ENCODE data around the gene MMP2.

The MMP2 gene

DNA sequence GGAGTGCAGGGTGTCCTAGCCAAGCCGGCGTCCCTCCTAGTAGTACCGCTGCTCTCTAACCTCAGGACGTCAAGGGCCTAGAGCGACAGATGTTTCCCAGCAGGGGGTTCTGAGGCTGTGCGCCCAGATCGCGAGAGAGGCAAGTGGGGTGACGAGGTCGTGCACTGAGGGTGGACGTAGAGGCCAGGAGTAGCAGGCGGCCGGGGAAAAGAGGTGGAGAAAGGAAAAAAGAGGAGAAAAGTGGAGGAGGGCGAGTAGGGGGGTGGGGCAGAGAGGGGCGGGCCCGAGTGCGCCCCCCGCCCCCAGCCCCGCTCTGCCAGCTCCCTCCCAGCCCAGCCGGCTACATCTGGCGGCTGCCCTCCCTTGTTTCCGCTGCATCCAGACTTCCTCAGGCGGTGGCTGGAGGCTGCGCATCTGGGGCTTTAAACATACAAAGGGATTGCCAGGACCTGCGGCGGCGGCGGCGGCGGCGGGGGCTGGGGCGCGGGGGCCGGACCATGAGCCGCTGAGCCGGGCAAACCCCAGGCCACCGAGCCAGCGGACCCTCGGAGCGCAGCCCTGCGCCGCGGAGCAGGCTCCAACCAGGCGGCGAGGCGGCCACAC lies at the start of gene MMP2:
Gene MMP2, plus strand, starts transcription at position 372 of the 603 bp plus-strand sequence. CDS start 282 bp downstream, outside the sequence.
- DNase-seq (ENCODE audit: low read depth), result no peak

DNA sequence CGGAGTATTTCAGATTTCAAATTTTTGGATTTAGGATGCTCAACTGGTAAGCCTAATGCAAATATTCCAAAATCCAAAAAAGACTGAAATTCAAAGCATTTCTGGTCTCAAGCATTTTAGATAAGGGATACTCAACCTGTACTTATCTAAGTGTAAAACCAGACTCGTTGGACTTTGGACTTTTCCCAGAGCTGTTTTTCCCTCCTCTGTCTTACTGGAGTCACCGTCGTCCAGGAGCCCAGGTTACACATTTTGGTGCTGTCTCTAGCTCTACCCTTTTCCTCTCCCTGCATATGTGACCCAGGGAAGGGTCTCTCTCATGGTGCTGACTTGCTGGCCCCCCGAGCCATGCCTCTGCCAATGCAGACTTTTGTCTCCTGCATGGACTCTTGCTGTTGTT lies 46.0 kb upstream of the MMP2 start:
- no peak for DNase-seq (ENCODE audit: low read depth)

DNA sequence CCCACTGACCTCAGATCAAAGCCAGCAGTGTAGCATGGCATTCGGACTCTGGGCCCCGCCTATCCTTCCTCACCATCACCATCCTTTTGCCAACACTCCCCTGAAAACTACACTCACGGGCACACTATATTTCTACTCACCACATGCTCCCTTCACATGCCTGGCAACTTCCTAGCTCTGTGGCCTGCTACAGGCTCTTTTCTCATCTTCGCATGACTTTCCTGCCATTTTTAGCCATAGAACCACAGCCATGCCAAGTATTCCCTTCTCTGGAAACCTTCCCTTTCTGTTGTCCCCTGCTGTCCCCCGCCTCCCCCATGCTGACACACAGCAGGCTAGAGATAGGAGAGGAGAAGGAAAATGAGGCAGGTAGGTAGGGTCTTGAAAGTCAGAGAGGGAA lies 45.5 kb upstream of the MMP2 start:
- no peak for DNase-seq (ENCODE audit: low read depth)

DNA sequence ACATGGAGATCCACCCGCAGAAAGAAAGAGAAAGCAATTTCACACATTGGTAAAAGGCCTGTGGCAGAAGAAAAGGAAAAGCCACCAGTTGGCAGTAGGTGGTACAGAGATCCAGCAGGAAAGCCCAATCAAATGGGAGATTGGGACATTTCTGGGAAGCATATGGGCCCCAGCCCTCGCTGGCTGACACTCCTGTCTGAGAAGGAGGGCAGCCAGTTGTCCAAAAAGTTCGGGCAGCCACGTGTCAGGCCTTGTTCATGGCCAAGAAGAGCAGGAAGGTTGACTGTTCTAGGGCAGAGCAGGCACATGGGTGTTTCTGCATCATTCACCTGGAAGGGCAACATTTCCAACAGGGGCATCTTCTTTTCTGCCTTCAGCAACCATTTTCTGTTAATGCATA lies 45.0 kb upstream of the MMP2 start:
- no peak for DNase-seq (ENCODE audit: low read depth)

DNA sequence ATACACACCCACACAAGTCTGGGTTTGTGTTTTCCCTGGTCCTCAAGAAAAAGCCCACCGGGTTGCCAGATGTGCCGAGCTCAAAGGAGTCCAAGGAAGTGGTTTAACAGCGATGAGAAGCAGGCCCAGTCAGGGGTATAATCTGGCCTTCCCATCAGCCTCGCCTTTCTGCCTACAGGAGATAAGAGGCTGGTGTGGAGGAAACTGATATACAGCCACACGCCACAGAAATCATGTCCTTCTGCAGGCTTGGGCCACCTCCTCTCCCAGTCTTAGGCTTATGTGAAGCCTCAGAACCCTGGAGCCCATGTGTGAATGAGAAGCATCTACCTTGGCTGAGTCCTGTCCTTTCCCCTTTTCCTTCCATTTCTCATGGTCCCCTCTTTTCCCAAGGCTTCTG lies 43.6 kb upstream of the MMP2 start:
- DNase-seq (ENCODE audit: low read depth), result no peak

DNA sequence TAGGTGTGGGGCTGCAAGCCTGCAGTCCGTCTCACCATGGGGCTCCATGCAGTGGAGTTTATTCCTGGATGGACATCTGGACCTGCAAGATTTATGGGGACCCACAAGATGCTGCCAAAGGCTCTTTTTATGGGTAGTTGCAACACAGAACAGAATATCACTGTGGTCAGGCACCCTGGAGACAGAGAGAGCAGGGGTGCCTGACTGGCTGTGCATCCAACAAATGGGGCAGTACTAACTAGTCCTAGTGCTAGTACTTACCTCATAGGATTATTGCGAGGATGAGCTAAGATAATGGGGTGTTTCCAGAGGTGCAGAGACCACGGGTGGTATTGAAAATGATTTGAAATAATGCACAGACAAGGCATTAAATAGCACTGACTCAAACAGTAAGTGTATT lies 42.4 kb upstream of the MMP2 start:
- DNase-seq (ENCODE audit: low read depth), result no peak

DNA sequence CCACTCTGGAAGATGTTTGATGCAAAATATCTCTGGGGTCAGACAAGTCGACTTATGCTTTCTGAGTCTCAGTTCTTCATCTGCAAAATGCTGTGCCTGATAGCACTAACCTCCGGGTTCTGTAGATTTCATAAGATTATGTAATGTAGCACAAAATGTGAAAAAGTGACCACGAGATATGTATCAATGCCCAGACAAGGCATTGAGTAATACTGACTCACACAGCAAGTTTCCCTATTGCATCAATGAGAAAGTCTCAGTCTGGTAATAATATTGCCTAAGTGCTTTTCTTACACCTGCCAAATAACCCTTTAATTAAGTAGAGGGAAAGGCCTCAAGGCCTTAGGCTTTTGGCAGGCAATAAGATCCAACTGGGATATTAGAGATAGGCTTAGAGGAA lies 41.4 kb upstream of the MMP2 start:
- no peak for DNase-seq (ENCODE audit: low read depth)

DNA sequence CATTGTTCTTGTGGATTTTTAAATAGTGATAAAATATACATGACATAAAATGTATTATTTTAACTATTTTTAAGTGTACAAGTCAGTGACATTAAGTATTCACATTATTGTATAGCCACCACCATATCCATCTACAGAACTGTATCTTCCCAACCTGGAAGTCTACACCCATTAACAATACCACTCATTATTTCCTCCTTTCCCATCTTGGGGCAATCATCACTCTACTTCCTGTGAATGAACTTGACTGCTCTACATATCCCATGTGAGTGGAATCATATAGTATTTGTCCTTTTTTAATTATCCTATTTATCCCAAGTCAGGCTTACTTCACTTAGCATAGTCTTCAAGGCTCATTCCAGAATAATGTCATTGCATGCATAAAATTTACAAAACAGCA lies 40.7 kb upstream of the MMP2 start:
- DNase-seq (ENCODE audit: low read depth), result no peak

DNA sequence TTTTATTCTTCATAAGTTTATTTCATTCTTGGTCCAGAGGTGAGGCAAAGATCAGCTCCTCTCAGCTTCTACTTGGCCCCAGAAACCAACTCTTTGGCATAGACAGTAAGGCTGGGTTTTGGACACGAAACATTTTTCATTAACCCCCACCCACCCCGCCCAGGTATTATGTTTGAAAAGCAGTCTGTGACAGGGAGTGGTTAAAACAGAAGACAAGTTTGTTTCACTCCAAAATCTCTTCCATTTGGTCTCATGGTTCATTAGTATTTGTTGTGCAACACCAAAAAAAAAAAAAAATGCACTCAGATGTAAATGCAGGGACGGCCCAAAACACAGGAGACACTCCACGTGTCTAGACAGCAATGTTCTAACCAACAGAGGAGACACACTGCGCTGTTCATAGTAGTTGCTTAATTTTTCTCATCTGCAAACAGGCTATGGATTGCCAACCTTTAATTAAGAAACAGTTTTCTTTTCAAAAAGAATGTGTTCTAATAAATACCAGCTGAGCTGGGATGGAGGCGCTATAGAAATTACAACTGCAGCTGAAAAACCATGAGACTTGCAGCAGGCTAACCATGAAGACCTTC lies 39.8 kb upstream of the MMP2 start:
- DNase-seq (ENCODE audit: low read depth), result no peak

DNA sequence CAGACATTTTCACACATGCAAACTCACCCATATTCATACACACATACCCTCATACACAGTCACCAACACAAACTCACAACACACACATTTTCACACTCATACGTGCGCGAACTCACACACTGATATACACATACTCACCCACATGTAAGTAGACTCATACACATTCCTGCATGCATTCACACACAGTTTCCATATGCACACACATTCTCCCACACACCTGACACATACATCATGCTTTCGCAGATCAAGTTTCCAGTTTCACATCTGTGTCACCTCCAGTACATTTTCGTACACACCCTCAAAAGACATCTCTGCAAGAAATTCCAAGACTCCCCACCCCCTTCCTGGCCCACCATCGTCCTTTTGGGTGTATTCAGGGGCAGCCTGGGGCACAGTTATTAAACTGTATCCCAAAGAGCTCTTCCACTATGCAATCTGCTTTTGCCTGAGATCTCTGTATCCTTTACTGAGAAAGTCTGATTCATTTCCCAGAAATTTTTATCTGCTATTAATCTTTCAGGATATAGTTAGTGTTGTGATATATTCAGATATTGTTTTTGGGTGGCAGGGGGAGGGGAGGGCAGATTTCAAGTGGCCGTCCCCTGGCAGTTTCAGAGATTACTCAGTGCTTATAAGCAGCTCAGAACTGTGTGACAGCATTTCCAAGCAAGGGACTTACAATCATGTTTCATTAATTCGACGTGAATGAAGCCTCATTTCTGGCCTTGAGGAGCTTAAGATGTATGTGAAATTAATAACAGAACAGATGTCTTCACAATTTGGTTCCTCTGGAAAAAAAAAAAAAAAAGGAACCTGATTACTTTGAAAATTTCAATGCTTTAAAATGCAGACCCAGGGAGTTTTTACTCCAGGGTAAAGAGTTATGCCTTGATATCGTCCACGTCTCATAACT lies 35.3 kb upstream of the MMP2 start:
- no peak for DNase-seq (ENCODE audit: low read depth)

DNA sequence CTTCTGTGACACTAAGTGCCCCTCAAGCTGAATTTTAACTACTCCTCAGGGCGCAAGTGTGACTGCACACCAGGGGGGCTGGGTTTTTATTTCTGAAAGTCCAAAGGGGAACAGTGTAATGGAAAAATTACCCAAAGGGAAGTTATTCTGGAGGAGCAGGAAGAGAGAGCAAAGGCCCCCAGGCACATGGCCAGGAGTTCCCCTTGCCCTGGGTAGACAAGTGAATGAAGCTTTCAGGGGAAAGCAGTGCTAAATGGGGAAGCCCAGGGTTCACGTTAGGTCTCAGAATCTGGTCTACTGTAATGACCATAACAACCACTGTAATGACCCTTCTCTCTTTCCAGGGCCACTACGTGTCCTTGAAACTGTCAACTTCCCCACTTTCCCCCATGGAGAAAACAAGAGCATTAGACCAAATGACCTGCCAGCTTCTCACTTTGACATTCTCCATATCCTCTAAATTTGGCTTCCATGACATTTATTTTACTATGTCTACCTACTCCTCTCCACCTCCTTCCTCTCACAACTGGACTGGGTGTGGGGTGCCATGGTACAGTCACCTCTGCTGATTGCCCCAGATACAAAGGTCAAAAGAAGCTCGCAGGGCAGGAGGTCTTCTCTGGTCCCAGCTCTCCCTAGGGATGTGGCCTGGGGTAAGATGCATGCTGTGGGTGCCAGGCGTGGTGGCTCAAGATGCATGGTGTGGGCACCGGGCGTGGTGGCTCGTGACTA lies 34.1 kb upstream of the MMP2 start:
- DNase-seq (ENCODE audit: low read depth), result no peak

DNA sequence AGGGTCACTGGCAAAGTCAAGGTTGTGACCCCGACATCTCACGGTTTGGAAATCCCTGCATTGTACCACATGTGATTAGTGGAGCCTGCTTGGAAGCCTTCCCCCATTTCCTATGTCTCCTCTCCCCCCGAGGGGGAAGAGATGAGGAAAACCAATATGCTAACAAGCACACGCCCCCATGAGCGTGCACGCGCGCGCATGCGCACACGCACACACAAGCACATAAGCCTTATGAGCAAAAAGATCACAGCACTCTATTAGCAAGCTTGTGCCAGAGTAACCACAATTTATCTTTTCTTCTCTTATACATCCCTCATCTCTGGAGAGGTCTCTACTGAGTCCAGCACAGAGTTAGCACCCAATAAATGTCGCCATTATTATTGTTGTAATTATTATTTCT lies 31.8 kb upstream of the MMP2 start:
- DNase-seq (ENCODE audit: low read depth), result no peak

DNA sequence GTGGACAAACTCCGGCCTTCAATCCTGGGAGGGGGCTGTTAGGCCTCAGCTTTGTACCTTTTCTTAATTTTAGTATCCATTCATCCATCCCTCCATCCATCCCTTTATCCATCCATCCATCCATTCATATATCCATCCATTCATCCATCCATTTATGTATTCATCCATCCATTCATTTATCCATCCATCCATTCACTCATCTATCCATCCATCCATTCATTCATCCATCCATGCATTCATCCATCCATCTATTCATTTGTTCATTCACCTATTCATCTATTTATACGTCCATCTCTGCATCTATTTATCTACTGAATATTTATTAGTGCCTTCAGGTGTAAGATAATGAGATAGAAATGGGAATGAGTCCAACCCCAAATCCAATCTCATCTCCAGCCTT lies 26.0 kb upstream of the MMP2 start:
- DNase-seq (ENCODE audit: low read depth), result no peak

DNA sequence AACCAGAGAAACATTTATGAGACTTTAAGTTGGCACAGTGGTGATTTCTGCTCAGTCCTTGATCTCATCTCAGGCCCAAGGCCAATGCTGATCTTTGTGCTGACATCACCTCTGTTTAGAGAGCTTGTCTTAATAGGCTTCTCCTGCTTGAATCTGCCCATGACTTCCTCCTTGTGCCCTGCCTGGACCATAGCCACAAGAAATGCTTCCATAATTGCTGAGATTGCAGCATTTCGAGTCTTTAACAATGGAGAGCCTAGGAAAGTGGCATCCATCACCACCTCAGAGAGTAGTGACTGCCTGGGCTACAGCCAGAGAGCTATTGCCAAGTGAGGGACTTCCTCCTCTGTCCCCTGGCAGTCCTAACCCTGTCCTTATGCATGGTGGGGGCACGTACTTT lies 25.1 kb upstream of the MMP2 start:
- DNase-seq (ENCODE audit: low read depth), result no peak

DNA sequence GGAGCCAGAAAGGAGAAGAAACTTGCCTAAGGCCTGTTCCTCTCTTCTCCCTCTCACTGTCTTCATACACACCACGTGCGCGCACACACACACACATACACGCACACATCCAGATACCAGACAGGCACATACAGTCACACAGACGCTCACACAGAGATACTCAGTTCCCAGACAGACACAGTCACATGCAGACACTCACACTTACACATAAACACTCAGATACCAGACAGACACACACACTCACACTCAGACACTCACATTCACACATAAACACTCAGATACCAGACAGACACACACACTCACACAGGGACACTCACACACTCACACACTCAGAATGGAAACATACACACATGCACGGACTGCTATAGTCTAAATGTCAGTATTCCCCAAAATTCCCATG lies 24.1 kb upstream of the MMP2 start:
- DNase-seq (ENCODE audit: low read depth), result no peak

DNA sequence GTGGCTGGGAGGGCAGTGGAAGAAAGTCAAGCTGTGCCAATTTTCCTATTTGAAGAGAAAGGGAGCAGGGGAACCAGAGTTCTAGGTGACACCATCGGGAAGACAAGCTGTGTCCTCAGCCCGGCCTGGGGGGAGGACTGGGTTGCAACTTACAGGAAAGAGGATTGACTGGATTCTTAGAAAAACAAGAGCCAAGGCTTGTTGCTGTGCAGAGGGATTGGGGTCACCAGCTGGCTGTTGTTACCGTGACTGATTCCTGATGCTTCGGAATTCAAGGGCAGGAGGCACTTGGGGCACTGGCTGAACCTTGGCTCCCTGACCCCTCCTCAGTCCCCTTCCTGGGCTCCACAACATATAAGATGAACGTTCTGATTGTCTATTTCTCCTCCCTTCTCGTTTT lies 16.8 kb upstream of the MMP2 start:
- no peak for DNase-seq (ENCODE audit: low read depth)

DNA sequence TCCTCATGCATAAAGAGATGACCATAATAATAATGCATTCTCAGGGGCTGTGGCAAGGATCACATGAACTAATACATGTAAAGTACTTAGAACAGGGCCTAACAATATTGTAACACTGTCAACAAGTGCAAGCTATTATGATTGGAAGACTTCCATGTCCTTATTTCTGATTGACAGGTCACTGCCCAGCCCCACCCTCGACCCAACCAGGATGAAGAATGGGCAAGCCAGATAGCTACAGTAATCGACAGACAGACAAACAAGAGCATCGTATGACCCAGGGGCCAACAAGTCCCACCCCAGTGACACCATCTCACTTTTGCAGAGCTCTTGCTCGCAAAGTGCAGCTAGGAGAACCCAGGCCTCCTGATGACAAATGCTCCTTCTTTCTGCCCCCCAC lies 14.6 kb upstream of the MMP2 start:
- no peak for DNase-seq (ENCODE audit: low read depth)

DNA sequence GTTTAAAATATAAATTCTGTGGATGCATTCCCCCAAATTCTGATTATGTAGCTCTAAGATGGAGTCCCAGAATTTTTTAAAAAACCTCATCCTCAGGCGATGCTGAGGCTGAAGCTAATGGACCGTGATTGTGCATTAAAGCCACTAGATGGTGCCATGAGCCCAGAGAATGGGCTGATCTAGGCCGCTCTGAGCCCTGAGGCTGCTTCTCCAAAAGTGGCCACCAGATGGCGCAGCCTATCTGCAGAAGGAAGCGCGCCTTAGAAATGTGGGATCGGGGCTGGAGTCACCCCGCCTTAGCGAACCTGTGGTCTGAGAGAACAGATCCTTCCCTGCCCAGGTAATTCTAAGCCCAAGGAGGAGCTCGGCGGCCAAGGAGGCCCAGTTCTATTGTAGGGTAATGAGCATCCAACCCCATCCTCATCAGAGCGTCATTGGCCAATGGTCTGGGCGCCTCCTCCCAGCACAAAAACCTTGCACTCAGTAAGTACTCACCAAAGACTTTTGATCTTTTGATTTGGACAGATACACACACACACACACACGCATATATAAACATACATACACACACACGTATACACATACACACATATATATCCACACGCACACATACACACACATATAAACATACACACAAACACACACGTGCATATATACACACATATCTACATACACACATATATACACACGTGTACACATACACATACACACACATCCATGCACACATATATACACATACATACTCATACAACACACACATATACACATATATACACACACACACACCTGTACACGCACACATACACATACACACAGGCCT lies 13.7 kb upstream of the MMP2 start:
- peak; percentile 78 for DNase-seq (ENCODE audit: low read depth)

DNA sequence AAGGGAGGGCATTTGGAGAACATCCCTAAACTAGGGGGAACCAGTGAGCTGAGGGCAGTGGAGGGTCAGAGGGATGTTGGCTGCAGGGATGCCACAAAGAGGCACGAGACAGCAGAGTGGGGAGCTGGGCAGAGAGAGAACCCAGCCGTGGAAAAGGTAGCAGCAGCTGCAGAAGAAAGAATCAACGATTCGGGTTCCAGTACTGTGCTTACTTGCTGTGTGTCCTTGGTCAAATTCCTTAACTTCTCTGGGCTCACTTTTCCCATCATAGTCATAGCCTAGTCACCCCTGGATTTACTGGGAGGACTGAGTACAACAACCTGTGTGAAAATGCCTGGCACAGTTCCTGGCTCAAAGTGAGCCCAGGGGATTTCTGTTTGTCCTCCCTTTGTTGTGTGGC lies 12.8 kb upstream of the MMP2 start:
- no peak for DNase-seq (ENCODE audit: low read depth)

DNA sequence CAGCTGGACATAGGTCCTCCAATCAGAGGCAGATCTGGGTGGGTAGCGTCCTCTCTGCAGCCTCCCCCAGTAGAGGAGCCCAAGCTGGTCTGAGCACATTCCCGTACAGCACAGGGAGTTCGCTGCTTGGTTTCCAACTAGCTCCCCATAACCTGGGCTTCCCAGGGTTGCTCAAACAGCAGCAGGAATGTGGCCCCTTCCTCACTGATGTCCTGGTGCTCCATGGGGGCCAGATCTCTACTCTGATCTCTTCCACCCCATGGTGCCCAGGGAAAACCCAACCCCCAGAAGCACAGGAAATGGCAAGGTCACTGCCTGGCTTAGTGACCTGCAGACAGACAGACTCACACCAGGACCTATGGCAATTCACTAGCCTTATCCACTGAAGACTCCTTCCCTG lies 11.1 kb upstream of the MMP2 start:
- DNase-seq (ENCODE audit: low read depth), result no peak

DNA sequence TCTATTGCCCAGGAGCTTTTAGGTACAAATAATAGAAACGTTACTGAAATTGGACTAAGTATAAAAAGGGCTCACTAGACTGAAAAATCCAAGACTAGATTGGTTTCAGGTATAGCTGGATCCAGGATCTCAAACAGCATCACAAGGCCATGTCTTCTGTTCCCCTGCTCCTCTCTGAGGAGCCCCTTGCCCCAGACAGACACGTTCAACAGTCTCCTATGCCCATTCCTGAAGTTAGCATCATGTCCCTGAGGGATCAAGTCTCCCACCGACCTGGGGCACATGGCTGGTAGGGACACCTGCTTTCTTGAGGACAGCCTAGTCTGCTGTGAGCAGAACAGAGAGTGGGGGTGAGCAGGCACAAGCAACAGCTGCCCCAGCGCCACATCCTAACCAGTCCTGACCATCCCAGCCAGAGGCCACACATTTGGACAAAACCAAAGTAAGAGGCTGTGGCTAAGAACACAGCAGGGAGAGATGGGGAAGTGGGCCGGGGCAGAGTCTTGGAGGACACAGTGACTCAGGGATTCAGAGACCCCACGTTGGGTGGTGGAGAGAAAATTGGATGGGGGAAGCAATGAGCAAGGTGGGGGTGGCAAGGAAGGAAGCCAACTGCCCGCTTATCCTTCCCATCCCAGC lies 10.5 kb upstream of the MMP2 start:
- DNase-seq (ENCODE audit: low read depth), result no peak

Measured in stimulated activated CD8-positive, alpha-beta memory T cell treated with anti-CD3 and anti-CD28 coated beads, Interleukin-15, amount 100 ng/mL, for 24 hours (primary cell).